T-helper 1 cell treated with Interleukin-12 subunit alpha and Interleukin-12 subunit beta and Interleukin-4 antibody, amounts not matched to agents 30 μg/mL and 1 μg/mL, for 36 hours (primary cell): ENCODE measurements around the gene ZNF350.
"Not testable (repeated sequence)": the region's sequence is repeated elsewhere in the genome, so short reads cannot be mapped to it uniquely, and the experiment has no call there.

Source experiments
- H3K27ac Mint-ChIP-seq: one replicate; pipeline ENCODE4 v1.8.0; 2021; ENCODE audit warnings: mild to moderate bottlenecking, mixed read lengths
- H3K27me3 Mint-ChIP-seq: one replicate; pipeline ENCODE4 v1.8.0; 2021; ENCODE audit warnings: low read depth, mixed read lengths
- H3K36me3 Mint-ChIP-seq: one replicate; pipeline ENCODE4 v1.8.0; 2021; ENCODE audit warnings: low read depth, mixed read lengths
- H3K4me1 Mint-ChIP-seq: one replicate; pipeline ENCODE4 v1.8.0; 2021; ENCODE audit warnings: low read depth, mixed read lengths
- H3K4me3 Mint-ChIP-seq: one replicate; pipeline ENCODE4 v1.8.0; 2021; ENCODE audit warnings: mild to moderate bottlenecking, moderate library complexity, mixed read lengths
- H3K9me3 Mint-ChIP-seq: one replicate; pipeline ENCODE4 v1.8.0; 2021; ENCODE audit warnings: mixed read lengths

The ZNF350 gene

GRCh38 chr19:51986309-51987291 is at the start of gene ZNF350:
Gene ZNF350 (minus strand): TSS chr19:51986840. CDS start chr19:51974360, 12,480 bp downstream.
- peak within 1 kb of the TSS; percentile 95 for H3K4me3 Mint-ChIP-seq
- peak within 1 kb of the TSS; percentile 88 for H3K27ac Mint-ChIP-seq
- H3K36me3 Mint-ChIP-seq = peaks cover 43% of the 10 kb centered on the region
- peaks cover 63% of the 10 kb centered on the region for H3K9me3 Mint-ChIP-seq
- H3K27me3 Mint-ChIP-seq = no peaks in the 10 kb centered on the region
- H3K4me1 Mint-ChIP-seq = peaks cover 9% of the 10 kb centered on the region

GRCh38 chr19:52034051-52034728 is 47.5 kb upstream of the ZNF350 start:
- H3K4me3 Mint-ChIP-seq = no peak overlapping the region
- H3K9me3 Mint-ChIP-seq = peaks cover 72% of the 10 kb centered on the region
- H3K4me1 Mint-ChIP-seq = no peaks in the 10 kb centered on the region

GRCh38 chr19:52028780-52029123 is 42.1 kb upstream of the ZNF350 start:
- peaks cover 63% of the 10 kb centered on the region for H3K36me3 Mint-ChIP-seq
- H3K27ac Mint-ChIP-seq = peak overlapping the region; percentile 94
- H3K27me3 Mint-ChIP-seq = no peaks in the 10 kb centered on the region
- peak overlapping the region; percentile 88 for H3K4me3 Mint-ChIP-seq
- peaks cover 63% of the 10 kb centered on the region for H3K9me3 Mint-ChIP-seq
- peaks cover 16% of the 10 kb centered on the region for H3K4me1 Mint-ChIP-seq

More at GRCh38 chr19:52034051-52034728, 47.5 kb upstream of the ZNF350 start:
- Mint-ChIP-seq H3K36me3 (peaks cover 73% of the 10 kb centered on the region), H3K27me3 (no peaks in the 10 kb centered on the region), H3K27ac (no peak overlapping the region)

- Mint-ChIP-seq H3K4me1 (peaks cover 16% of the 10 kb centered on the region), H3K27me3 (no peaks in the 10 kb centered on the region), H3K36me3 (peaks cover 63% of the 10 kb centered on the region), H3K4me3 (peak within 1 kb of the TSS; percentile 88), H3K27ac (peak within 1 kb of the TSS; percentile 94), H3K9me3 (peaks cover 63% of the 10 kb centered on the region)
These were observed 41.6 kb upstream of the ZNF350 start, which contains the start of gene ZNF614 for GRCh38 chr19:52028027-52028779. Gene ZNF614 (minus strand): TSS chr19:52028379. CDS start chr19:52025745, 2,634 bp downstream.

- not testable (repeated sequence) for H3K27ac Mint-ChIP-seq, H3K4me3 Mint-ChIP-seq, H3K27me3 Mint-ChIP-seq
- Mint-ChIP-seq H3K9me3 (peaks cover 64% of the 10 kb centered on the region), H3K4me1 (peaks cover 16% of the 10 kb centered on the region), H3K36me3 (peaks cover 70% of the 10 kb centered on the region)
These were observed 39.8 kb upstream of the ZNF350 start for GRCh38 chr19:52026255-52026990.

GRCh38 chr19:52024478-52024877 is 37.8 kb upstream of the ZNF350 start:
- H3K4me3 Mint-ChIP-seq, H3K27ac Mint-ChIP-seq: not testable (repeated sequence)

GRCh38 chr19:52022193-52022592 is 35.6 kb upstream of the ZNF350 start:
- Mint-ChIP-seq H3K27me3 (no peaks in the 10 kb centered on the region), H3K4me3 (no peak overlapping the region), H3K27ac (no peak overlapping the region), H3K9me3 (peaks cover 81% of the 10 kb centered on the region), H3K36me3 (peaks cover 91% of the 10 kb centered on the region), H3K4me1 (peaks cover 7% of the 10 kb centered on the region)

More at GRCh38 chr19:52024478-52024877, 37.8 kb upstream of the ZNF350 start:
- Mint-ChIP-seq H3K9me3 (peaks cover 71% of the 10 kb centered on the region), H3K4me1 (peaks cover 18% of the 10 kb centered on the region), H3K36me3 (peaks cover 80% of the 10 kb centered on the region)
- H3K27me3 Mint-ChIP-seq = not testable (repeated sequence)

- no peaks in the 10 kb centered on the region for H3K27me3 Mint-ChIP-seq
- peaks cover 92% of the 10 kb centered on the region for H3K36me3 Mint-ChIP-seq
- peaks cover 81% of the 10 kb centered on the region for H3K9me3 Mint-ChIP-seq
- no peak overlapping the region for H3K27ac Mint-ChIP-seq
- H3K4me3 Mint-ChIP-seq = no peak overlapping the region
- H3K4me1 Mint-ChIP-seq = peaks cover 3% of the 10 kb centered on the region
These were observed 33.9 kb upstream of the ZNF350 start for GRCh38 chr19:52020506-52020905.

- H3K27ac Mint-ChIP-seq = no peak overlapping the region
- H3K9me3 Mint-ChIP-seq = peaks cover 65% of the 10 kb centered on the region
- no peaks in the 10 kb centered on the region for H3K27me3 Mint-ChIP-seq
- no peak overlapping the region for H3K4me3 Mint-ChIP-seq
- H3K4me1 Mint-ChIP-seq = peaks cover 11% of the 10 kb centered on the region
- H3K36me3 Mint-ChIP-seq = peaks cover 46% of the 10 kb centered on the region
These were observed 24.0 kb upstream of the ZNF350 start for GRCh38 chr19:52010674-52011073.

GRCh38 chr19:52007806-52008557 is 21.3 kb upstream of the ZNF350 start, which contains the start of gene ZNF615:
Gene ZNF615 (minus strand): TSS chr19:52008211. CDS start chr19:52003711, 4,500 bp downstream.
- Mint-ChIP-seq H3K27me3 (no peaks in the 10 kb centered on the region), H3K27ac (peak within 1 kb of the TSS; percentile 95), H3K36me3 (peaks cover 53% of the 10 kb centered on the region), H3K4me1 (peaks cover 11% of the 10 kb centered on the region), H3K9me3 (peaks cover 68% of the 10 kb centered on the region), H3K4me3 (peak within 1 kb of the TSS; percentile 93)

- H3K27ac Mint-ChIP-seq = peak overlapping the region; percentile 95
- H3K4me1 Mint-ChIP-seq = peaks cover 11% of the 10 kb centered on the region
- peaks cover 50% of the 10 kb centered on the region for H3K36me3 Mint-ChIP-seq
- H3K27me3 Mint-ChIP-seq = no peaks in the 10 kb centered on the region
- peaks cover 64% of the 10 kb centered on the region for H3K9me3 Mint-ChIP-seq
- peak overlapping the region; percentile 93 for H3K4me3 Mint-ChIP-seq
These were observed 20.8 kb upstream of the ZNF350 start for GRCh38 chr19:52007451-52007805.

- Mint-ChIP-seq H3K27me3 (no peaks in the 10 kb centered on the region), H3K9me3 (peaks cover 84% of the 10 kb centered on the region), H3K4me1 (no peaks in the 10 kb centered on the region), H3K4me3 (no peak overlapping the region), H3K27ac (no peak overlapping the region), H3K36me3 (peaks cover 54% of the 10 kb centered on the region)
These were observed 7.5 kb upstream of the ZNF350 start for GRCh38 chr19:51994048-51994644.

- Mint-ChIP-seq H3K27ac (no peak overlapping the region), H3K27me3 (no peaks in the 10 kb centered on the region), H3K4me3 (no peak overlapping the region), H3K36me3 (peaks cover 52% of the 10 kb centered on the region), H3K4me1 (no peaks in the 10 kb centered on the region), H3K9me3 (peaks cover 86% of the 10 kb centered on the region)
These were observed 6.8 kb upstream of the ZNF350 start for GRCh38 chr19:51993422-51993821.
